ENCODE measurements around the gene EPAS1. TPM values are rescaled to one million over a fixed set of nuclear protein-coding genes. Genes with fewer than 3 reads are reported as not detected.
A peak's percentile ranks its signal among the peaks of the same experiment; 100 is the strongest.

The EPAS1 gene
- total RNA-seq, 1 experiment from 2014 or later, result 127 TPM

DNA sequence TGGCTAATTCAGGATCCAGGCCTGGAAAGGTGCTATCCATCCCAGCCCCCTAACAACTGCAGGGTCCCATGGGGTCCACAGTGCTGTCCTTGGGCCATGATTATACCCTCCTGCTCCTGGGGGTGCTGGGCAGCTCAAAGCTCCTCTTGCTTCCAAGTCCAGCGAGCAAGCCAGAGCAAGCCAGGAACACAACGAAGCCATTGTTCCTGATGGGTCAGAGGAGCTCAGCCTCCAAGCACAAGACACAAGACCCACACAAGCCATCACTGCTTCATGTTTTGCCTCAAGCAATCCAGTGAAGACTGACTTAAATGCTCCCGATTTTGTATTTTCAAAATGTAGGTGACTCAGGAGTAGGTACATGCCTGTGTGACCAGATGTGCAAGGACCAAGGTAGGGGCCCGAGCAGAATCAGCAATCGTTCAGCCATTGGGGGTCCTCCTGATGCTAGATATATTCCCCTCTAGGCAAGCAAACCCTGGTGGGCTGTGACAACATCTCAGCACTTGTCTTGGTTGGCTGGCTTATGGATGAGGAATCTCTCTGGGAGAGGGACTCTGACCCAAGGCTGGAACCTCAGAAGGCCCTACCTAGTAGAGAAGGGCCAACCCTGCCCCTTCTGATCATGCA is 90.8 kb downstream of the EPAS1 start:
- no TSS peak for BruUV-seq (replicated peaks)
- peaks cover 33% of the 10 kb centered on the region for H3K4me1 ChIP-seq (replicated peaks; ENCODE audit: insufficient read depth)
- DNase-seq, result no peak
- no peak overlapping the region for H3K27ac ChIP-seq
- peaks cover 33% of the 10 kb centered on the region for H3K36me3 ChIP-seq (ENCODE audit: low read depth)
- no peaks in the 10 kb centered on the region for H3K9me2 ChIP-seq (ENCODE audit: insufficient read depth)
- no peak for TF ChIP-seq EZH2 (IDR thresholded peaks at IDR 0.05; ENCODE audit: low read depth)
- TF ChIP-seq, protein P1, sequence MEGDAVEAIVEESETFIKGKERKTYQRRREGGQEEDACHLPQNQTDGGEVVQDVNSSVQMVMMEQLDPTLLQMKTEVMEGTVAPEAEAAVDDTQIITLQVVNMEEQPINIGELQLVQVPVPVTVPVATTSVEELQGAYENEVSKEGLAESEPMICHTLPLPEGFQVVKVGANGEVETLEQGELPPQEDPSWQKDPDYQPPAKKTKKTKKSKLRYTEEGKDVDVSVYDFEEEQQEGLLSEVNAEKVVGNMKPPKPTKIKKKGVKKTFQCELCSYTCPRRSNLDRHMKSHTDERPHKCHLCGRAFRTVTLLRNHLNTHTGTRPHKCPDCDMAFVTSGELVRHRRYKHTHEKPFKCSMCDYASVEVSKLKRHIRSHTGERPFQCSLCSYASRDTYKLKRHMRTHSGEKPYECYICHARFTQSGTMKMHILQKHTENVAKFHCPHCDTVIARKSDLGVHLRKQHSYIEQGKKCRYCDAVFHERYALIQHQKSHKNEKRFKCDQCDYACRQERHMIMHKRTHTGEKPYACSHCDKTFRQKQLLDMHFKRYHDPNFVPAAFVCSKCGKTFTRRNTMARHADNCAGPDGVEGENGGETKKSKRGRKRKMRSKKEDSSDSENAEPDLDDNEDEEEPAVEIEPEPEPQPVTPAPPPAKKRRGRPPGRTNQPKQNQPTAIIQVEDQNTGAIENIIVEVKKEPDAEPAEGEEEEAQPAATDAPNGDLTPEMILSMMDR (conservative IDR thresholded peaks at IDR 0.05), result no peak
- H3K4me2 ChIP-seq, result no peak overlapping the region
- H3K27me3 ChIP-seq (ENCODE audit: insufficient read depth, low read depth), result no peaks in the 10 kb centered on the region
- H4K20me1 ChIP-seq (ENCODE audit: insufficient read depth), result no peaks in the 10 kb centered on the region
- H3K9me3 ChIP-seq (ENCODE audit: insufficient read depth, low read depth), result no peaks in the 10 kb centered on the region
- no peak overlapping the region for H2AFZ ChIP-seq
- H3F3A ChIP-seq (ENCODE audit: insufficient read depth, low read depth), result peaks cover 26% of the 10 kb centered on the region; the same call in 1 of the 2 replicates
- ChIA-PET CTCF (no interaction called here), POLR2A (ENCODE audit: unreplicated experiment) (no interaction called here)
- no peak overlapping the region for H3K4me3 ChIP-seq
- H3K79me2 ChIP-seq (ENCODE audit: low read depth), result no peaks in the 10 kb centered on the region
- intact Hi-C loops (cut with micrococcal nuclease; ENCODE audit: unreplicated experiment), result loop anchor here (2.0 kb wide), 2 partner anchors 21 to 73 kb away; no protein-coding TSS in a partner anchor

DNA sequence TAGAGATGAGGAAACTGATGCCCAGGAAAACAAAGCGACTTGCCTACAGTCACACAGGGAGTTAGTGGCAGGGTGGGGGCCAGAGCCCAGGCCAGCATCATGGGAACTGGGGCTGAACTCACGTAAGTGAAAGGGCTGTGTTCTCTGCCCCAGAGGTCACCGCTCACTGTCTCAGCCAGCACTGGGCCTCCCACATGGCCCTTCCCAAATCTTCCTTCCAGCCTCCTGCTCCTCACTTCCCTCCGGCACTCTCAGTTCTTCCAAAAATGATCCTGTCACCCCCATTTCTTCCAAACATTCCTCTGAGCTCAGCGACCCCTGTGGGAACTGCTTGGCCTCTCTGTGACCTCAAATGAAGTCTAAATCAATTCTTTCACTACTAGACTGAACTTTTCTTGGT is 91.7 kb downstream of the EPAS1 start:
- no peaks in the 10 kb centered on the region for H3K79me2 ChIP-seq (ENCODE audit: low read depth)
- TF ChIP-seq EZH2 (IDR thresholded peaks at IDR 0.05; ENCODE audit: low read depth), result no peak
- TF ChIP-seq, protein P1 (conservative IDR thresholded peaks at IDR 0.05), result no peak

DNA sequence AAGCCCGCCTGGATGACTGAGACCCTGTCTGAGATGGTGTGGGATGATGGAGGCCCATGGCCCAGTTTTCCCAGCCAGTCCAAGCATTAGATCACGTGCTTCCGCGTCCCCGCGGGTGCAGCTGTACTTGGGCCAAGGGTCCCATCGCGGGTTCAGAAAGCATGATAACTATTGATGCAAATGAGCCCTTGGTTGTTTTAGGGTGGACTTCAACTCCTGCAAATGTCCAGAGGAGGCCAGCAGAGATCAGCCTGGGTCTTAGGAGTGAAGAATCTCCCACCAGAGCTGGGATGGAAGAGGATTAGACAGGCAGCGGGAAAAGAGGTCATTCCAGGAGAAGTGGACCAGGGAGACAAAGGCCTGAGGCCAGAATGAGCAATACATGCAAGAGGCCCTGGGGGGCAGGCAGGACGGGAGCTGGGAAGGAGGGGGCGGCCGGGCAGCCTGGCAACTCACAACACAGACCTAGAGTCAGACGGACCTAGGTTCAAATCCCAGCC is 92.3 kb downstream of the EPAS1 start:
- Histone ChIP-seq H3K36me3 (ENCODE audit: low read depth) (peaks cover 33% of the 10 kb centered on the region), H3F3A (ENCODE audit: insufficient read depth, low read depth) (peaks cover 27% of the 10 kb centered on the region; the same call in 1 of the 2 replicates), H3K27ac (no peak overlapping the region), H3K4me1 (replicated peaks; ENCODE audit: insufficient read depth) (peaks cover 33% of the 10 kb centered on the region), H3K4me2 (no peak overlapping the region), H4K20me1 (ENCODE audit: insufficient read depth) (no peaks in the 10 kb centered on the region), H3K9me3 (ENCODE audit: insufficient read depth, low read depth) (no peaks in the 10 kb centered on the region), H3K9me2 (ENCODE audit: insufficient read depth) (no peaks in the 10 kb centered on the region), H3K79me2 (ENCODE audit: low read depth) (no peaks in the 10 kb centered on the region), H3K27me3 (ENCODE audit: insufficient read depth, low read depth) (no peaks in the 10 kb centered on the region), H2AFZ (no peak overlapping the region), H3K4me3 (no peak overlapping the region)
- BruUV-seq (replicated peaks), result no TSS peak
- ChIA-PET POLR2A (ENCODE audit: unreplicated experiment) (no interaction called here), CTCF (interaction anchor here (0.8 kb wide), 1 partner anchor 225 kb away, joined by 3 read pairs; no protein-coding TSS in a partner anchor)
- intact Hi-C loops (cut with micrococcal nuclease; ENCODE audit: unreplicated experiment), result no loop called here
- DNase-seq, result no peak
- no peak for TF ChIP-seq EZH2 (IDR thresholded peaks at IDR 0.05; ENCODE audit: low read depth)
- TF ChIP-seq, protein P1 (conservative IDR thresholded peaks at IDR 0.05), result 0 out of 2 replicates have a peak, but pooled peaks have one; percentile 16

More for the DNA sequence above, 91.7 kb downstream of the EPAS1 start:
- Histone ChIP-seq H4K20me1 (ENCODE audit: insufficient read depth) (no peaks in the 10 kb centered on the region), H2AFZ (no peak overlapping the region), H3F3A (ENCODE audit: insufficient read depth, low read depth) (peaks cover 26% of the 10 kb centered on the region; the same call in 1 of the 2 replicates), H3K27me3 (ENCODE audit: insufficient read depth, low read depth) (no peaks in the 10 kb centered on the region), H3K9me3 (ENCODE audit: insufficient read depth, low read depth) (no peaks in the 10 kb centered on the region), H3K4me2 (no peak overlapping the region), H3K4me3 (no peak overlapping the region), H3K4me1 (replicated peaks; ENCODE audit: insufficient read depth) (peaks cover 33% of the 10 kb centered on the region), H3K9me2 (ENCODE audit: insufficient read depth) (no peaks in the 10 kb centered on the region), H3K36me3 (ENCODE audit: low read depth) (peaks cover 33% of the 10 kb centered on the region), H3K27ac (no peak overlapping the region)
- BruUV-seq (replicated peaks), result no TSS peak
- intact Hi-C loops (cut with micrococcal nuclease; ENCODE audit: unreplicated experiment), result no loop called here
- POLR2A ChIA-PET (ENCODE audit: unreplicated experiment), result no interaction called here
- CTCF ChIA-PET, result no interaction called here
- no peak for DNase-seq

Data from PC-9 (cell line).